Esophagus squamous epithelium (tissue), 5 donors: Measurements from ENCODE around the gene EFCAB8. TPM values are rescaled to one million over a fixed set of nuclear protein-coding genes. Genes with fewer than 3 reads are reported as not detected.

Experiments used
- DNase-seq: peaks from one replicate; lab custom pipeline; 2025; lab: John Stamatoyannopoulos, UW
- H3K27ac ChIP-seq, 4 donors: fragments of 200-600 bp; sonication (generic); one replicate each; pipeline ENCODE4 v1.5.1; 2016 to 2019; ENCODE audit warnings: mild to moderate bottlenecking in 1 of 4
- H3K27me3 ChIP-seq, 4 donors: fragments of 200-600 bp; sonication (generic); 1 replicate in 3 of 4; 2 replicates in 1 of 4; pipeline versions ENCODE4 v1.5.1 to v1.6.0; 2017 to 2021; ENCODE audit warnings: antibody characterized with exemption in 1 of 4
- H3K36me3 ChIP-seq, 3 donors: fragments of 200-600 bp; sonication (generic); one replicate each; pipeline ENCODE4 v1.5.1; 2016 to 2019
- H3K4me1 ChIP-seq, 3 donors: fragments of 200-600 bp; sonication (generic); one replicate each; pipeline ENCODE4 v1.5.1; 2017 to 2019
- H3K4me3 ChIP-seq, 4 donors: fragments of 200-600 bp; sonication (generic); 1 replicate in 3 of 4; 2 replicates in 1 of 4; pipeline ENCODE4 v1.5.1; 2016 to 2019; ENCODE audit warnings: mild to moderate bottlenecking in 2 of 4, moderate library complexity in 1 of 4
- H3K9me3 ChIP-seq, 3 donors: fragments of 200-600 bp; sonication (generic); one replicate each; pipeline ENCODE4 v1.5.1; 2016 to 2019
- POLR2A ChIP-seq, 4 donors: fragments of 450-650 bp; IDR thresholded peaks; one replicate each; pipeline ENCODE4 v1.6.1; 2017; ENCODE audit warnings: antibody characterized with exemption in 4 of 4, mild to moderate bottlenecking in 4 of 4, moderate library complexity in 3 of 4
- WGBS, 2 donors: methylation state at CpG; one replicate each; pipeline ENCODE4 v1.1.5; 2018; 5-methylcytosine and 5-hydroxymethylcytosine counted together
- intact Hi-C: fragments of 100-400 bp; cut with DNase I; formaldehyde crosslinking; loops from one replicate; pipeline ENCODE4 v1.15.0; 2022
- total RNA-seq, 4 donors: library from RNA; depleted of rRNA; stranded (reverse); fragments of >200 nt; gene quantifications; one replicate each; pipeline ENCODE4 v1.1.0, GENCODE V29; 2016
- TF ChIP-seq, protein P1 (sequence below), 6 experiments: fragments of 450-650 bp in 4 of 6; fragments of 200-600 bp in 2 of 6; sonication (generic) in 2 of 6; IDR thresholded peaks; one replicate each; pipeline ENCODE4 v1.5.1; 2016 to 2019; ENCODE audit warnings: antibody characterized with exemption in 6 of 6, mild to moderate bottlenecking in 4 of 6, moderate library complexity in 4 of 6
- donor health status: DM: yes; HTN: yes; CAD: no.

EFCAB8 gene
- total RNA-seq, 4 donors from 2014 or later: 0.38 TPM; not detected in 3

DNA sequence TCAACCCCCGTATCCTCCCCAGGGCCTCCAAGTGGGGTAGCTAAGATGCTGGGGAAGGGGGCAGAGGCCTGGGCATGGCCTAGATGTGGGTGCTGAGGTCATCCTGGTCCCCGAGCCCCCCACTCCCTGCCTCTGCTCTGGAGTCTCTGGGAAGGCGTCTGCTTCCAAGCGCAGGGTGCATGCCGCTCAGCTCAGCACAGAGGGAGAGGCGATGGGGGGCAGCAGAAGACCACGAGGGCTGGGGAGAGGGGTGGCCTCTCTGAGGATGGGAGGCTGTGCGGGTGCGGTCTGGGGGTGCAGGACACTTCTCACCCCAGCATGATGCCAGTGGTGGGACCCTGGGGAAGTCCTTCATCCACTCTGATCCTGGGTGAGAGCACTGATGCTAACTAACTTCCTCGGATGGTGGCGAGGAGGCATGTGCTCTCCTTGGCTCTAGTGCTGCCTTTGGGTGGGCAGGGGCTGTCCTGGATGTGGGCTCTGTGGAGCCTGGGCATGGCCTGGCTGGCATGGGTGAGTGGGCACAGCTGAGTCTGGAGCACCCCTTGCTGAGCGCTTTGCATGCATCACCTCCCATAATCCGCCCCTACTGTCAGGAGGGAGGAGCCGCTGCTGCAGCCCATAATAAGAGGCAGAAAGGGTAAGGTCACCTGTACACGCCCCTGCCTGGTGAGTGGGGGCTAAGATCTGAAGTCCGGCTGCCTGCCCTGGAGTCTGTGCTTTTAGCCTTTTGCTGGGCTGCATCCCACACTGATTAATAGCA is 34.7 kb downstream of the EFCAB8 start:
- H3K27ac ChIP-seq: no peak overlapping the region
- intact Hi-C loops: no loop called here
- no peaks in the 10 kb centered on the region for H3K36me3 ChIP-seq
- H3K27me3 ChIP-seq: no peaks in the 10 kb centered on the region
- H3K9me3 ChIP-seq: no peaks in the 10 kb centered on the region
- TF ChIP-seq POLR2A (IDR thresholded peaks at IDR 0.05): no peak
- TF ChIP-seq, protein P1, sequence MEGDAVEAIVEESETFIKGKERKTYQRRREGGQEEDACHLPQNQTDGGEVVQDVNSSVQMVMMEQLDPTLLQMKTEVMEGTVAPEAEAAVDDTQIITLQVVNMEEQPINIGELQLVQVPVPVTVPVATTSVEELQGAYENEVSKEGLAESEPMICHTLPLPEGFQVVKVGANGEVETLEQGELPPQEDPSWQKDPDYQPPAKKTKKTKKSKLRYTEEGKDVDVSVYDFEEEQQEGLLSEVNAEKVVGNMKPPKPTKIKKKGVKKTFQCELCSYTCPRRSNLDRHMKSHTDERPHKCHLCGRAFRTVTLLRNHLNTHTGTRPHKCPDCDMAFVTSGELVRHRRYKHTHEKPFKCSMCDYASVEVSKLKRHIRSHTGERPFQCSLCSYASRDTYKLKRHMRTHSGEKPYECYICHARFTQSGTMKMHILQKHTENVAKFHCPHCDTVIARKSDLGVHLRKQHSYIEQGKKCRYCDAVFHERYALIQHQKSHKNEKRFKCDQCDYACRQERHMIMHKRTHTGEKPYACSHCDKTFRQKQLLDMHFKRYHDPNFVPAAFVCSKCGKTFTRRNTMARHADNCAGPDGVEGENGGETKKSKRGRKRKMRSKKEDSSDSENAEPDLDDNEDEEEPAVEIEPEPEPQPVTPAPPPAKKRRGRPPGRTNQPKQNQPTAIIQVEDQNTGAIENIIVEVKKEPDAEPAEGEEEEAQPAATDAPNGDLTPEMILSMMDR (IDR thresholded peaks at IDR 0.05): no peak
- no peak overlapping the region for H3K4me3 ChIP-seq
- 76% methylated on average over 7 of the region's 16 CpGs; no CpG with 5 or more reads in 1 of the 2 donors for WGBS, 2 donors
- H3K4me1 ChIP-seq: peaks cover 0 to 14% (median 0%) of the 10 kb centered on the region in 3 donors
- no peak for DNase-seq

DNA sequence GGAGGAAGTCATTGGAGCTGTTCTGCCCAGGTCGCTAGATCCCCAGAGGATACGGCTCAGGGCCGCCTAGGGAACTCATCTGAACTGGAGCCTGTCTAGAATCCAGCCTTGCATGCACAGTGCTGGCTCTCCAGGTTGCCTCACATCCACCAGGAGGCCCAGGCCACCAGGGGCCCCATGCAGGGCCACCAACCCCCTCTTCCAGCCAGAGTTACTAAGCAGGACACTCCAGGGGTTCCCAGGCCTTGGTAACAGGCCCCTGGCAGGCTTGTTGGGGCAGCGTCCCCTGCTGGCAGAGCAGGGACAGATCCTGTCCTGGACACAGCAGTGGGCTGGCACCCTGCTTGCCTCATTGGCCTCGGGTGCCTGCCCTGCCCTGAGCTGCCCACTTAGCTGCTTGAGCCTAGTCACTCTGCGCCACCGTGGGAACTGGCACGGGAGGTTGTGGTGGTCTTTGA is 35.3 kb downstream of the EFCAB8 start:
- DNase-seq: no peak
- Histone ChIP-seq H3K9me3 (no peaks in the 10 kb centered on the region), H3K36me3 (no peaks in the 10 kb centered on the region), H3K4me3 (no peak overlapping the region), H3K27ac (no peak overlapping the region), H3K27me3 (no peaks in the 10 kb centered on the region), H3K4me1 (peaks cover 0 to 14% (median 0%) of the 10 kb centered on the region in 3 donors)
- TF ChIP-seq, protein P1 (IDR thresholded peaks at IDR 0.05): peak in 3 of 6 experiments; percentile 18 to 52 (median 32)
- TF ChIP-seq POLR2A (IDR thresholded peaks at IDR 0.05): no peak
- 66% methylated on average over 7 of the region's 8 CpGs; no CpG with 5 or more reads in 1 of the 2 donors for WGBS, 2 donors
- intact Hi-C loops: no loop called here

DNA sequence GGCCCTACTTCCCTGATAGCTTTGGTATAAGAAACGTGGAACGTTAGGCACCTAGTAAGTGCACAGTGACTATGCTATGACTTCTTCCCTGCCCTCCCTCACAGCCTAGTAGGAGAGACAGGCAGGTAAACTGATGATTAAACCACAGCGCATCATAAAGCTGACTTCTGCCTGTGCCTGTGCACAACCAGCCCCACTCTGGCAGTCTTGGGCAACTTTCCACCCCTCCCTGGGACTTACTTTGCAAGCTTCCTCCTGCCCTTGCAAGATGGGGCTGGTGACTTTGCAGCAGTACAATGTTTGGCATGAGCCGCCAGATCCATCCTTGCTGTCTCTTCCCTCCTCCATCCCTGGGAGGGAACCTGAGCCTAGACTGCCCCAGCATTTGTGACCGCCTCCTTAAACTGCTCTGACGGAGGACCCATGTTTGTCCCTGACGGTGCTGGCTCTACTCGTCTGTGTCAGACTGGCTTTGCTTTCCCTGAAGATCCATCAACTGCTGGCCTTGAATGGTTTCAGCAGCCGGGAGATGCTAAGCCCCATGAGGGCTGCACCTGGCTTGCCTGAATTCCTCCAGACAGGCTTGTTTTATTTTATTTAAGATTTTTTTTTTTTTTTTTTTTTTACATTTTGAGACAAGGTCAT is 36.1 kb downstream of the EFCAB8 start:
- no peak for DNase-seq
- TF ChIP-seq, protein P1 (IDR thresholded peaks at IDR 0.05): no peak
- no peak for TF ChIP-seq POLR2A (IDR thresholded peaks at IDR 0.05)
- no peaks in the 10 kb centered on the region for H3K27me3 ChIP-seq
- intact Hi-C loops: no loop called here
- peaks cover 0 to 14% (median 0%) of the 10 kb centered on the region in 3 donors for H3K4me1 ChIP-seq
- no peaks in the 10 kb centered on the region for H3K9me3 ChIP-seq
- 32 to 55% methylated on average over 9 of the region's 9 CpGs for WGBS, 2 donors
- H3K4me3 ChIP-seq: no peak overlapping the region
- no peak overlapping the region for H3K27ac ChIP-seq
- no peaks in the 10 kb centered on the region for H3K36me3 ChIP-seq

DNA sequence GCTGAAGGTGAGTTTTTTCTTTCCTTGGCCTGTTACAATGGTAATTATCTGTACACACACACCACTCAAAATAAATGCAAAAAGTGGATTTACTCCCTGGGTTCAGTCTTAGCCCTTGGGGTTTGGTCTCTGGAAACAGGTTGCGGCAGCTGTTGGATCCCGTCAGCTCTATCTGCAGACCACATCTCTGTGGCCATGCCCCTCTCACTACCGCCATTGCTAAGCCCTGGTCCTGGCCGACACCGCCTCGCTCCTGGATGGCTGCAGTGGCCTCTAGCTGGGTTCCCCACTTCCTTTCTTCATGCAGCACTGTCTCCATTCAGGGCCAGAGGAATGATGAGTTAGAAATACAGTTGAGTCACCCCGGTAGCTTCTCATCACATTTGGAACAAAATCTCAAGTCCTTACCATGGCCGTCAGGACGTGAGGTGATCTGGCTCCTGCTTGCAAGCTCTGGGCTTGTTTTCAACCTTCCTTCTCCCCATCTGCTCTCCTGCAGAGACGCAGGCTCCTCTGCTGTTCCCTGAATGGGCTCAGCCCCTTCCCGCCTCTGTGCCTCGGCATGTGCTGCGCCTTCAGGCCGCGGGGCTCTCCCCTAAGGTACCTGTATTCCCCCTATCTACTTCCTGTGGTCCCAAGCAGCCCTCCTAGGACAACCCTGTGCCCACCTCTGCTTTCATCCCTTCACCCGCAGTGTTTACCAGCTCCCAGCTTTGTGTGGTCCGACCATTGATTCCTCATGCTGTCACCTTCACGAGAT is 38.0 kb downstream of the EFCAB8 start:
- peaks cover 0 to 14% (median 0%) of the 10 kb centered on the region in 3 donors for H3K4me1 ChIP-seq
- no peak overlapping the region for H3K27ac ChIP-seq
- no peaks in the 10 kb centered on the region for H3K27me3 ChIP-seq
- no peak overlapping the region for H3K4me3 ChIP-seq
- intact Hi-C loops: no loop called here
- no peaks in the 10 kb centered on the region for H3K9me3 ChIP-seq
- H3K36me3 ChIP-seq: no peaks in the 10 kb centered on the region
- TF ChIP-seq, protein P1 (IDR thresholded peaks at IDR 0.05): no peak
- TF ChIP-seq POLR2A (IDR thresholded peaks at IDR 0.05): no peak
- 88% methylated on average over 16 to 17 of the region's 18 CpGs for WGBS, 2 donors
- DNase-seq: no peak
